ENCODE measurements around the gene PRKAR1B. TPM values are rescaled to one million over a fixed set of nuclear protein-coding genes. Genes with fewer than 3 reads are reported as not detected.

The PRKAR1B gene
- total RNA-seq, 1 experiment from 2014 or later = 43.3 TPM

GRCh38 chr7:772392-772791 is 45.3 kb upstream of the PRKAR1B start:
- no peak overlapping the region for H2BK12ac ChIP-seq (ENCODE audit: insufficient read length, low read depth, low read length)
- no peak overlapping the region for H4K91ac ChIP-seq (ENCODE audit: insufficient read length, low read depth, low read length)
- no peak overlapping the region for H3K56ac ChIP-seq (ENCODE audit: insufficient read length, low read depth, low read length)
- H3K4ac ChIP-seq (ENCODE audit: low read depth, low read length) = no peak overlapping the region
- no peak overlapping the region for H2AK5ac ChIP-seq (ENCODE audit: insufficient read length, low read length)
- no peak overlapping the region for H2BK5ac ChIP-seq (ENCODE audit: insufficient read length, low read length)
- Mint-ChIP-seq H3K27ac (no peak overlapping the region), H3K27me3 (ENCODE audit: low read depth) (no peaks in the 10 kb centered on the region), H3K36me3 (ENCODE audit: insufficient read depth in 1 of 3, low read depth in 3 of 3) (peaks cover 17 to 36% (median 33%) of the 10 kb centered on the region in 3 experiments), H3K9me3 (no peaks in the 10 kb centered on the region; a peak in 1 of 5 replicates), H3K4me1 (no peaks in the 10 kb centered on the region), H3K4me3 (no peak overlapping the region)
- no peak for TF ChIP-seq CTCF (conservative IDR thresholded peaks at IDR 0.05)
- H3K4me2 ChIP-seq (ENCODE audit: insufficient read depth, insufficient read length, low read length) = no peak overlapping the region
- H4K5ac ChIP-seq (ENCODE audit: insufficient read length, low read depth, low read length) = no peak overlapping the region
- no peaks in the 10 kb centered on the region for H3K23me2 ChIP-seq (ENCODE audit: insufficient read length, low read depth, low read length, poor library complexity, severe bottlenecking)
- H3T11ph ChIP-seq (ENCODE audit: low read length) = no peak overlapping the region
- no peaks in the 10 kb centered on the region for H3K27me3 ChIP-seq (ENCODE audit: insufficient read depth, low read length)
- no peak overlapping the region for H3K23ac ChIP-seq (ENCODE audit: insufficient read length, low read depth, low read length)
- H3K9me3 ChIP-seq (ENCODE audit: control insufficient read depth, low read depth, low read length) = no peaks in the 10 kb centered on the region
- H4K8ac ChIP-seq (replicated peaks; ENCODE audit: insufficient read length, low read depth, low read length) = no peak overlapping the region
- H2BK120ac ChIP-seq (ENCODE audit: low read depth, low read length, poor library complexity, severe bottlenecking) = no peak overlapping the region
- no peak overlapping the region for H3K14ac ChIP-seq (ENCODE audit: insufficient read depth, low read length)
- no CpG with 5 or more reads among the region's 13 CpGs for WGBS (ENCODE audit: extremely low coverage, insufficient read length, low lambda C conversion rate)
- no peak for DNase-seq
- H3K9ac ChIP-seq (ENCODE audit: extremely low read depth, insufficient read length, low read length) = no peak overlapping the region
- no peaks in the 10 kb centered on the region for H3K79me1 ChIP-seq (ENCODE audit: insufficient read depth, low read depth, low read length, poor library complexity, severe bottlenecking)
- no peaks in the 10 kb centered on the region for H3K4me1 ChIP-seq (ENCODE audit: insufficient read depth, low read length)
- no peak overlapping the region for H2BK20ac ChIP-seq (ENCODE audit: low read depth, low read length, poor library complexity, severe bottlenecking)
- H3K79me2 ChIP-seq (ENCODE audit: insufficient read depth, low read length) = no peaks in the 10 kb centered on the region
- no peak overlapping the region for H3K18ac ChIP-seq (ENCODE audit: insufficient read length, low read depth, low read length)
- H3K27ac ChIP-seq (ENCODE audit: insufficient read length, low read depth, low read length) = no peak overlapping the region
- no peak overlapping the region for H2BK15ac ChIP-seq (ENCODE audit: low read depth, low read length)
- H4K20me1 ChIP-seq (ENCODE audit: control insufficient read depth, insufficient read depth, insufficient read length) = no peaks in the 10 kb centered on the region
- no peak overlapping the region for H2AFZ ChIP-seq (ENCODE audit: low read length)
